ENCODE measurements around the gene LMO7.

The LMO7 gene

DNA sequence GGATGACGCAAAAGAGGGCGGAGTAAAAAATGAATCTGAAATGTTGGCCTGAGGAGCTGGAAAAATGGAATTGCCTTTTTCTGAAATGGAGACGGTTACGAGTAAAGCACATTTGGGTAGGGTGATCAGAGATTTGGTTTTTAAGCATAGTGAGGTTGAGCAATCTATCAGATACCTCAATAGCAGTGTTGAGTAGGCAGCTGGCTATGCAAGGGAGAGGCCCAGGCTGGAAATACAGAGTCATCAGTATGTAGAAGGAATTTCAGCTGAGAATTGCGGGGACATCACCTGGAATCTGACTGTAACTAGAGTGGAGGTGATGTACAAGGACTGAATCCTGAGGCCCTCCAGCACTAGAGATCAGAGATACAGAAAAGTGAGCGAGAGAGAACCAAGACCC lies 224.8 kb downstream of the LMO7 start:
- DNase-seq = no peak

DNA sequence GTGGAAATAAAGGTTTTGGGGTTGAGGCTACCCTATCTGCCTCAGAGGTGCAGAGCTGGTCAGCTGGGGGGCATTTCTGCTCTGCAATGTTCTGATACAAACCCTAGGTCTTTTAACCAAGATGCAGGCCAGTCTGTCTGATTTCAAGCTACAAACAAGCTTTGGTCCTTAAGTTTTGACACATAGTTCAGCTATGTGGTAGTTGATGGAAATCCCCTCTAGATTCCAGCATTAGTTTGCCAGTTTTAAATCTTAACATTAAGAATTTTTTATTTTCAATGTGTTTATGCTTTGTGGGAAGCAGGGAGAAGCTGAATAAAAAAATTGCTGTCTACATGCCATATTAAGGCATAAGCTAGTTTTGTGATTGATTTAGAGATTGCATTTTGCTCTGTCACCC lies 225.7 kb downstream of the LMO7 start:
- DNase-seq = no peak

DNA sequence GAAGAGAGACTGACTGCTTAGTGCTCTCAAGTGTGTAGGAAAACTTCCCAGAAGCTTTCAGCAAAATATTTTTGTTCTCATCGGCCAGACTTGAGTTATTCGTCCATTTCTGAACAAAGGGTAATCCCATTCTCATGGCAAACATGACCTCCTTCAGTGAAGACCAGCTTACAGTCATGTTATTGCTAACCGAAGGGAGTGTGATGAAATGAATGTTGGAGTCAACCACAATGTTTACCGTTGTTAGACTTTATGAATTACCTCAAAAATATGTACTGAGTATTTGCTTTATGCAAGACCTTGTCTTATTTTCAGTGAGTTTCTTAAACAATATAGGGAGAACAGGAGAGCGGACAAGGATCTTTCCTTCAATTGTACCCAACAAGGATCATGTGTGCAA lies 228.6 kb downstream of the LMO7 start:
- no peak for DNase-seq

DNA sequence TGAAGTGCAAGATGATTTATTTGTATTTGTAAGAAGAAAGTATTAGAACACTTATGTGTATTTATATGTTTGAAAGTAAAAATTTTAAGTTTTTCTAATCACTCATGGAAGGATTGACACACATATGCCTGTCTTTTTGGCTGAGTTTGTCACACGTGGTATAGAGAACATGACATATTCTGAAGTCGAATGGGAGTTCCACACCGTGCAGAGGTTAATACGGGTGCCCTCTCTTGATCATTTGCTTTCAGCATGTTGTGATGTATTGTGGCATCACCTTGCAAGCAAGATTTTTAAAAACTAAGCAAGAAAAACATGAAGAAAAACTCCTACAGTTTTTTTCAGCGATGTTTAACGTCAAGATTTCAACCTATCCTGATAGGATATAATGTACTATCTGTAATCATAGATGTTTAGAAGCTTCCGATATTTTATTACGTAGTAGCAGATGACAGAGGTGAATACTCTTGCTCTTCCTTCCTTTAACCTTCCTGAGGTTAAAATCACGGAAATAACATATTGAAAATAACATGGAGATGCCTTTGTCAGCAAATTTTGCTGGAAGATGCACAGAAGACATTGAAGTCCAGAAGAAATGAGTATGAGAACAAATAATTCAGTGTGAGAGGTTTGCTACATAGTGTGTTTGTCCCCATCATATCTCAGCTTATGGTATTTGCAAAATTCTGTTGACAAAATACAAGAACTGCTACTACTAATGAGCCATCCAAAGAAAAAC lies 231.4 kb downstream of the LMO7 start:
- DNase-seq = no peak

DNA sequence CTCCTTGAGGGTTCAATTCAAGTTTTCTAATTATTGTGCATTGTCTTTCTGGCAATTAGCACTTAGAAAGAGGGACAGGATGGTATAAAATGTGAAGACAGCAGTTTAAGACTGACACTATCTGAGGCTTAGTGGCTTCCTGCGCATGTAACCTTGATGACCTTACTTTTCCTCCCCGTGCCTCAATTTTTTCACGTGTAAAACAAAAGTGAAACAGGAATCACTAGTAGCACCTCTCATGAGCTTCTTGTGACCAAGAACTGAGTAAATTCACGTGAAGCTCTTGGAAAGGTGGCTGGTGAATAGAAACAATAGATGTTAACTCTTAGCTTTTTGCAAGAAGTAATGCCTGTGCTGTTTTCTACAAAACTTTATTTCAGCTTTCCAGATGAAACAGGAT lies 233.9 kb downstream of the LMO7 start:
- DNase-seq = no peak

DNA sequence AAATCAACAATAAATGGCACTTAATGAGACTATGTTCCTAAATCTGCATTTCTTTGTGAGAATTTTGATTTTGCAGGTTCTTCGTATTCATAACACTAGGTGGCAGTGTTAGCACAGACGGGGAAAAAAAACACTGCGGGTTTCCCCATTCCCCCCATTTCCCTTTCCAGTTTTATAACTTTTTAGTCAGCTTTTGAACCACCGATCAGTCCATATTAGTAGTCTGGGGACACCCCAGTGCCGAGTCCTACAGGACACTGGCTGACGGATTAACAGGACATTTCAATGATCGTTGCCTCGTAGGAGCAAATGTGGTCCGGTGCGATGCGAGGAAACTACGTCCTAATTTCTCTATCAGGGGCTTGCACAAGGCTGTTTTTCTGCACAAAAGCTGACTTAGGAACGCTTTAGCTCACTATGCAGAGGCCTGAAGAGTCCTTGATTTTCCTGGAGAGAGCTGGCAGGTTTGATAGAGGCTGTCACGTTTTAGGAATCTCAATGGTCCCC lies 234.3 kb downstream of the LMO7 start:
- no peak for DNase-seq

DNA sequence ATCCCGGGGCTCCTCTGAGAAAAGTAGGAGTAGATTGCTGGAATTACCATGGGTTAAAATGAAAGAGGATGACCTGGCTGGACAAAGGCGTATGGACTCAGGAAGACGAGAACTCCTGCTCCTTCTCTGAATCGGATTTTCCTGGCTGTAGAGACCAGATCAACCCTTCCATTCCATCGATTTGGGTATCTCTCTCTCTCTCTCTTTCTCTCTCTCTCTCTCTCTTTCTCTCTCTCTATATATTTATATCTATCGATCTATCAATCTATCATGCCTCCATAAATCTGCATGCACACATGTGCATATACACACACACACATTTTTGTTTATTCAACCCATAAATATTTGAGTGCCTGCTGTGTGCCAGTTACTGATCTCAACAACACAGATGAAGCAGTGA lies 234.9 kb downstream of the LMO7 start:
- no peak for DNase-seq

DNA sequence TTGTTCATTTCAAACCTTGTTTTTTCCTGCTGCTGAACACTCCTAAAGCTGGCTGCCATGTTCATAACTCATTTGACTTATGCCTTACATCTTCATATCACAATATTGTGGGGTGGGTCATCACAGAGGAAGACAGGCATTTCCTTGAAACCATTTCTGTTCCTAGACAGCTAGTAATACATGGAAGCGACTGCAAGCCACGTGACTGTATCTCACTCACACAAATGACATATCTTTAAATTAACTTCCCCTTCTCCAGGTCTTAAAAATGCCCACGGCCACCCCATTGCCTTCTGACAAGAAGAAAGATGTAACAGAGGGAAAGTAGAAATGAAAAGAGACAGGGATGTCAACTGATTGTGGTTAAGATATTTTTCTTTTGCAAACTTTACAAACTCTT lies 236.8 kb downstream of the LMO7 start:
- no peak for DNase-seq

DNA sequence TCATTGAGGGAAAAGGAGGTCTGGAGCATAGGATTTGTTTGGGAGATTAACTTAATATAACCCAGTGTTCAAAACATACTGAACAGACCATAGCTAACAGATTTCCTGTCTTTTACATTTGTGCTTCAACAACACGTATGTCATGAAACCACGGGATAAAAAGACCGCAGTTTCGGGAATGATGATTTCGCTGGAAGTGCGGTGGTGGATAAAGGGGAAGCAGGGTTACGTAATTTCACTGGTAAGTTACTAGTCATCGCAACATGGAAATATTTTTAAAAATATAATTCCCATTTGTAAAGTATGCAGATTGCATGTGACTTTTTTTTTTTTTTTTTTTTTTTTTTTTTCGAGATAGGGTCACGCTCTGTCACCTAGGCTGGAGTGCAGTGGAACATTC lies 237.4 kb downstream of the LMO7 start:
- DNase-seq = no peak

DNA sequence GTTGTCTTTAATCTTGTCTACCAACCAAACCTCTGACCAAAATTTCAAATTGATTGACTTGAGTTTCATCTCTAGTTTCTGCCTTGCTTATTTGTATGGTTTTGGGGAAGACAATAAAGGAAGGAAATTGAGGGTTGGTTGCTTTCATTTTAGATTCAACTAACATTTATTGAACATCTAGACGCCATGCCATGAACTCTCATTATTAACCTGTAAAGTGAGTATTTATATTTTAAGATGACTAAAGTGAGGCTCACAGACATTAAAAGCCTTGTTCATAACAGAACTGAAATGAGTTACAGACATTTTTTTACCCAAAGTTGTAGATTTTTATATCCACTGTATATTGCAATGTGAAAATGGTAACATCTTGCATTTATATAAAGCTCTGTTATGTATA lies 239.3 kb downstream of the LMO7 start:
- no peak for DNase-seq

DNA sequence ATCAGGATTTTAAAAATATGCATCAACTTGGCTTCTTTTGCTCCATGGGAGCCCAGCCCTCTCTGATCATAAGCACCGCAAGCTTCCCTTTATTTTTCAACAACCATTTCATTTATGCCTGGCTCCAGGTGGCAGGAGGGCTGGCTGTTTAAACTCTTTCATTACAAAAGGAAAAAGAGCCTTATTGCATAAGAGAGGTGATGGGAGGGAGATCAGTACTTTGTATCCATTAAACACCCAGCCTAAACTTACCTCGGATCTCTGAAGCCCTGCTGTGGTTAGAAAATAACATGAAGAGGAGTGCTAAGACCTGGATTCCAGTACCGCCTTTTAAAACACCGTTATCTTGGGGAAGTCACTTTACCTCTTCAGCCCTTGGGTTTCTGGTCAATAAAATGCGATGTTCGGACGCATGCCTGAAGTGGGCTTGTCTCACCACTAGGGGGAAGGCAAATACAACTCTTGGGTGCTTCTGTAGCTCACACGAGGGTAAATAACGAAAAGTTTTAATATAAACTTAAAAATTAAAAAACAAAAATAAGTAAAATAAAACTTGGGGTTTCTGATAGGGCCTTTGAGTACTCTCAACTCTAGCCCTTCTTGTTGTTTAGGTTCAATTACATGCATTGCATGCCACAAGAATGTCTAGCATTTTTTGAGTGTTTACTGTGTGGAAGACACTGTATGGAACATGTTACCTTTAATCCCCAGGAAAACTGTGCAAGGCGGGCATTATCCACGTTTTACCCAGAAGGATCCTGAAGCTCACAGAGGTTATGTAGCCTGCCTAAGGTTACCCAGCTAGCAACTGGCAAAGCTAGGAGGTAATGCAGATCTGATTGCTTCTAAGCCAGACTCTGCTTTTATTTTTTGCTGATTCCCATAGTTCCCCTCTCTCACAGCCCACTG lies 240.3 kb downstream of the LMO7 start:
- DNase-seq = no peak

DNA sequence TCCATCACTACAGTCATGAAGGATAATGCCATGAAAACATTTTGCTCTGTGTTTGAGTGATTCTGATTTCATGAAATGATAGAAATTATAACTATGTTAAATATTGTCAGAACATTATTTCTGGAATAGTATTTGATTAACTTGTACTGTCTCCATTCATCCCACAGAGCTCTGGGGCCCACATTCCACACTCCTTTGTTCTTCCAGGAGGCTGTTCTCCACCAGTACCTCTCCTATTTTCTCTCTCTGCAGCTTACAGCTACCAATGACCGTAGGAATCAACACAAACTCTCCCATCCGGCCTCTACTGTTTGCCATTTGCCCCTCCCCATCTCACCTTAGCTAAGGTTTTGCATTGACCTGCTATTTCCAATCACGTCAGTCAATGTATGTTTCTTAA lies 240.9 kb downstream of the LMO7 start:
- DNase-seq = no peak

DNA sequence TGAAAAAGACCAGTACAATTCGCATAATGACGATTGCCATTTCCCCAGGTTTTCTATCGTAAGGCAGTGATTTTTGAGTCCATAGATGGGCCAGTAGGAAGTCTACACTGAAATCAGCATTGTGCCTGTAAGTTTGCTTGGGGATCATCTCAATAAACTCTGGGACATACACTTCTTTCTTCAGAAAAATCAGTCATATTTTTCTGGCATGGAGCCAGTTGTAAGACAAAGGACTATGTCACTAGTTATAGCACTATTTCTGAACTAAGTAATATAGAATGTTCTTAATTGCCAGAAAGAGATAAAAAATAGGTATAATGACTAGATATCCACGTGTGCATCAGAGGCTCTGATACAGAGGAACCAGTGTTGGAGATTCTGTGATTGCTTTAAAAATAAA lies 243.5 kb downstream of the LMO7 start:
- DNase-seq = no peak

DNA sequence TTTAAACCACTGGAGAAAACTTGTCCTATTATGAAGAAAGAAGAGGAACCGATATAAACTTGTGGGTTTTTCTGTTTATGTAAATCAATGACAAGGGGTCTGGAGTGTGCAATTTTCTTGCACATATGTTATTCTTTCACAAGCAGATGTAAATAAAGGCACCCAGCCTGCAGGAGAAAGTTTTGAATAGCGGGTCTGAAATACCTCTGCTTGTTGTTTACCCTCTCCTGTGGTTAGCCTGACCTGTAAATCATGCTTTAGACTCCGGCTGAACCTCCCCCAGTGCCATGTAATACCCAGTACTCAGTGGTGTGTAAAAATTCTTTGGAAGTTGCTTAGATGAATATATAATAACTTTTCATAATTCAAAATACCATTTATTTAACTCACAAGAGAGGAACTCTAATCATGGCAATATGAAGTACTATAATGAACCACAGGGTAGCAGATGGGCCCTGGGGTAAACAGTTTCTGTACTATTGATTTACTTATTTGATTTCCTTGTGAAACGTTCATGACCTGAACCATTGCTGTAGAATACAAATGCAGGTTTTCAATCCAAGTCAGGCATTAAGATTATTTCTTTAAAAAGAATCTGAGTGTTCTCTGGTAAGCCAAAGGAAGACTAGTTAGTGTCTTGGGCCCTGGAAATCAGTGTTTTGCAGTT lies 245.1 kb downstream of the LMO7 start:
- no peak for DNase-seq

DNA sequence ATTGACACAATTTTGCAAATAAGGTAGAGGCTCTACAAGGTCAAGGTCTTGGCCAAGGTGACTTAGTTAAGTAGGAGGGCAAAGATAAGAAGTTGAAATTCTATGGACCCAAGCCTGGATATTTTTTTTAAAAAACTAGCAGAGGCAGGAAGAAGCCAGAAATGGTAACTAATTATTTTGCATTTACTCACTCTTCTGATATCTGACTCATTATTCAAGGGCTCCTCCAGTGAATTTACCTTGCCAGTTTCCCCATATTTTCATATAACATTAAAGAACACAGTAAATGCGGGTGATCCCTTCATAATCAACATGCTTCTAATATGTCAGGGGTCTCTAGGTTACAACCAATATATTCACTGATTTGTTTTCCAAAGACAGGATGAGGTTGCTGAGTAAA lies 246.1 kb downstream of the LMO7 start:
- no peak for DNase-seq

DNA sequence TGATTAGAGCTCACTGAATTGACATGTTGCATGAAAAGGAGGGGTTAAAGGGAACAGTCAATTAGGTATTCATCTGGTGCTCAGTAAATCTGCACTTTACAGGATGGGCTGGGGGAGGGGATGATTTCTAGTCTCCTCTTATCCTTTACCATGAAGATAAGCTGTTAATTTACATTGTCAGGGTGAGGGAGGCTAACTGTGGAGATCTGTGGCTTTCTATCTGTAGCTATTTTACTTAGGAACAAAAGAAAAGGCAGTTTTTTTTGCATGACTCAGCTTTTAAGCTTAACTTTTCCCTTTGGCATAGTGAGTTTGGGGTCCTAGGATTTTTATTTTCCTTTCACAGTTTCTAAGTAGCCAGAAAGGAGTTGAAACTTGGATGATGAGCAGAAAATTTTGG lies 253.3 kb downstream of the LMO7 start:
- no peak for DNase-seq

DNA sequence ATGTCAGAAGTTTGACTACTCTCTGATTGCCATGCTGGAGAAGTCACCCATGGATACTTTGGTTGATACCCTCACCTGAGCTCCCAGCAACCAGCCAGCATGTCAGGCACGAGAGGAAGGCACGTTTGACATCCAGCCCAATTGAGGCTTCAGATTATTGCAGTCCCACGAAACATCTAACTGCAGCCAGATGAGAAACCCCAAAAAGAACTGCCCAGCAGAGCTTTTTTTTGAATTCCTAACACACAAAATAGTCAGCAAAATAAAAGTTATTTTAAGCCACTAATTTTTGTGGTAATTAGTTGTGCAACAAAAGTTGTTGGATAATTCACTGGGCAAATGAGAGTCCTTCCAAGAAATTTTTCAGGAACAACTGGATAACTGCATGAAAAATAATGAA lies 259.0 kb downstream of the LMO7 start:
- no peak for DNase-seq

DNA sequence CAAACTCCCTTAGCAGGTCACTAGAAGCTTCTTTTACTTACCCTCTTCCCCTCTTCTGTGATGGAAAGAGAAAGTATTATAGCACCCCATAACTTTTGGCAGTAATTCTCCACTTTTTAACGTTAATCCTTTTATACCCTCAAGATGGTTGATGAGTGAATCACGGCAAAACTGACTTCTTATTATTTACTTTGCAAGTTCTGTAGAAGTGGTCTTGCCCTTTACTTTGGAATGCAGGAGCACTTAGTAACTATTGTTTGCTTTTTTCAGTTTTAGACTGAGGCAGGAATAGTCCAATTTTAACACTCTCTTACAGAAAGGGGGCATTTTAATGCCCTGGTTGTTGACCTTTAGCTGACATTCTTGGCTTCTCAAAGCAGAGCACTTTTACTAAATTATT lies 260.1 kb downstream of the LMO7 start:
- DNase-seq = no peak

DNA sequence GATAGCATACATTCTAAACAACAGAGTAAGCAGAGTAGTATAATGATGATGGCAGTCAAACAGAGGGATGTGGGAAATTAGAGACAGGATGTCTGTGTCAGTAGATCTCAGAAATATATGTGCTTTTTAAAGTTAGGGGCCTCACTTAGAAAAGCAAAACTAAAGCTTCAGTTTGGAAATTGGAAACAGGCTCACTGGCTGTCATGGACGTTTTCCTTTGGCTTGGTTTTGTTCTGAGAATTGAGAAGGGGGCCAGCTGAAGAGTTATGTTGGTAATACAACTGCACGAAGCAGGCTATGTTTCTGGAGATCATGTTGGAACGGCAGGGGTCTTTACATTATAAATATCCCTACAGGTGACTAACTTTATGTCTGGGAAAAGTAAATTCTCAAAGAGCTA lies 261.3 kb downstream of the LMO7 start:
- no peak for DNase-seq

DNA sequence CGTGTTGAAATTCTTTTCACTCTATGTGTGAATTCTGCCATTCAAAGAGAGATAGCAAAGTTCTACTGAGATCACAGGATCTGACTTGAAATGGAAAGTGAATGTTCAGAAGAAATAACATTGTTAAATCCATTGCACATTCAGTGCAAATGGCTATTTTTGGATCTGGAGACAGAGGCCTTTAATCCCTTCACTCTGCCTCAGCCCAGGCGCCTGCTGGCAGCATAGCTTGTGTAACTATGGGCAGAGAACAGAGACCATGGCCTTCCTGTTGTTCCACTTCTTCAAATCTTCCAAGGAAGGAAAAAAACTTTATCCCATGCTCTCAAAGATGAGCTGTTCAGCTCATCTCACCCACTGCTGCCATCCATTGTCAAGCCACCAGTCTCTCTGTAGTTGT lies 265.4 kb downstream of the LMO7 start:
- DNase-seq = peak; percentile 59

DNA sequence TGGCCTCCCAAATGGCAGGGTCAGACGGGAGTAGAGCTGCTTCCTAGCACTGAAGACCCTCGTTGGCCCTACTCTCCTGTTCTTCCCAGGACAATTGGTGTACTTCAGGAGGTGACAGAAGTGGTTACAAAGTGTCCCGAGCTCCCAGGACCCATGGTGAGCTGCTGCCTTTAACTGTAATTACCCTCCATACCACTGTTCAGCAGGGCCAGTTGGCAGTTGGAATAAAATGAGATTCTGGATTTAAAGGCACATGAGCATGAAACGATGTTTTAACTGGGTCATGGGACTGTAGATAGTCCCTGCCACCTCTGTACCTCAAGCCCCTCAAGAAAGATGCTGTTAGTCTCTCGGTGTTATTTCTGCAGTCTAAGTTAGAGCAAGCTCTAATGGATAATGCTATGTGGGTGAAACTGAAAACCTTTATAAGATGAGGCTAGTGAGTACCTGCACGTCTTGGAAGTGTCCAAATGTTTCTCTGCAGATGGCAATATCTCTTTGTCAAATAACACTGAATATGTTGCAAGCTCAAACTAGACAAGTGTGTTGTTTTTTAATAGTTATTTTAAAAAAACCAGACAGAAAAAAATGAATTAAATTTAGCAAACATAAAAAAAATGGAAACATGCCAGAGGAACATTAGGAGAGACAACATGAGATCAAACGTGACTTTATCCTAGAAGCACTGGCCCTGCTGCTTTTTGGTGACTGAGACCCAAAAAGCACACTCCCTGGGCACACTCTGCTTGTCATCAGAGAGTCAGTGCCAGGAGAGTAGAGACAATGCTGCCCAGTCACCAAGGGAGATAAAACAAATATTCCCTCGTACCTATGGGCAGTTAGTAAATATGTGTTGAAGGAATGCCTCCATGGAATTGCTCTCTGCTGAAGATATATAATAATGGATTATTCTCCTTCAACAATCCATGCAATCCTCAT lies 266.3 kb downstream of the LMO7 start:
- no peak for DNase-seq

DNA sequence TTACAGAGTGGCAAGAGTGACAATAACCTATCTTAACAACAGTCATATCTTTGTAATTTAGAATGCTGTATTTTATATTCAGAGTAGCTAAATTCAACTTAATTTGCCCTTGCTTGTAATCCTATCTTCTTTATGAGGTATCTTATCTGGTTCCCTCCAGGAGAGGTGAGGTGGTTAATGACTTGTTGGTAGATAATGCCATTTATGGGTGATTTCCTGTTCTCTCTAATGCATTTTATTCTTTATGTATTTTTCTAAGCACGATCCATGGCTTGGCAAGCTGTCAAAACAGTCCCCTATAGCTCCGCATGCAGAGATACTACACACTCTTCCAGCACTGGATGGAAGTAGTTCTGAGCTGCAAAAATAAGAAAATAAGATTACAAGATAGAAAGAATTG lies 267.9 kb downstream of the LMO7 start:
- no peak for DNase-seq

DNA sequence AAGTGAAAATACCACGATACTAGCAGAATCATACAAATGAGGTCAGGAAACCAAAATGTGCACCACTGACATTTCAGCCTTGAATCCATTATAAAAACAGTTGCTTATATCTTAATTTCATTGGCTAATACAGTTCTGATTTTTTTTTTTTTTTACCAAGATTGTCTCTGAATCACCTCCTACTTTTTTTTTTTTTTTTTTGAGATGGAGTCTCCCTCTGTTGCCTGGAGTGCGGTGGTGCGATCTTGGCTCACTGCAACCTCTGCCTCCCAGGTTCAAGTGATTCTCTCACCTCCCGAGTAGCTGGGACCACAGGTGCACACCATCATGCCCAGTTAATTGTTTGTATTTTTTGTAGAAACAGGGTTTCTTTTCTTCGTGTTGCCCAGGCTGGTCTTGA lies 270.2 kb downstream of the LMO7 start:
- no peak for DNase-seq

All from NCI-H524 treated with DMSO at 0.1 percent for 48 hours (cell line).